Neural cell (in vitro differentiated cells): Measurements from ENCODE around the gene C1orf87. TPM values are rescaled to one million over a fixed set of nuclear protein-coding genes. Genes with fewer than 3 reads are reported as not detected.

Experiments
- H2AFZ ChIP-seq: fragments of 200-600, 300-800 bp; sonication (generic), shearing (Covaris generic); 2 replicates; pipeline ENCODE4 v1.6.0; 2014; ENCODE audit warnings: low read depth, mild to moderate bottlenecking, antibody characterized with exemption, low read length, moderate library complexity
- H3F3A ChIP-seq: fragments of 200-600 bp; shearing (Covaris generic); 2 replicates; pipeline ENCODE4 v1.6.1; 2016; ENCODE audit warnings: mild to moderate bottlenecking, moderate library complexity, mixed read lengths, antibody characterized with exemption, low read length; ENCODE audit not compliant: insufficient read depth, poor library complexity, severe bottlenecking
- H3K27ac ChIP-seq: fragments of 200-600, 300-800 bp; sonication (generic), shearing (Covaris generic); 2 replicates; pipeline ENCODE4 v1.5.1; 2014; ENCODE audit warnings: mild to moderate bottlenecking, low read length, moderate library complexity
- H3K27me3 ChIP-seq: fragments of 300-800, 200-600 bp; sonication (generic), shearing (Covaris generic); 2 replicates; pipeline ENCODE4 v1.6.0; 2014; ENCODE audit warnings: mild to moderate bottlenecking, low read depth, low read length, moderate library complexity; ENCODE audit not compliant: insufficient read depth
- H3K36me3 ChIP-seq: fragments of 300-800, 200-600 bp; sonication (generic), shearing (Covaris generic); 2 replicates; pipeline ENCODE4 v1.5.1; 2014; ENCODE audit warnings: mild to moderate bottlenecking, antibody characterized with exemption, low read length, moderate library complexity; ENCODE audit not compliant: insufficient read depth
- H3K4me2 ChIP-seq: fragments of 300-800, 200-600 bp; sonication (generic), shearing (Covaris generic); 2 replicates; pipeline ENCODE4 v1.6.0; 2014; ENCODE audit warnings: mild to moderate bottlenecking, low read length
- H3K4me3 ChIP-seq: fragments of 300-800, 200-600 bp; sonication (generic), shearing (Covaris generic); 2 replicates; pipeline ENCODE4 v1.5.1; 2014; ENCODE audit warnings: mild to moderate bottlenecking, low read length, moderate library complexity
- H3K79me2 ChIP-seq: fragments of 200-600 bp; shearing (Covaris generic); replicated peaks from 2 replicates; pipeline ENCODE4 v1.6.0; 2014; ENCODE audit warnings: mild to moderate bottlenecking, low read length, moderate library complexity; ENCODE audit not compliant: insufficient read depth
- H3K9ac ChIP-seq: fragments of 300-800, 200-600 bp; sonication (generic), shearing (Covaris generic); 2 replicates; pipeline ENCODE4 v1.6.1; 2016; ENCODE audit warnings: mild to moderate bottlenecking, low read length, mixed read lengths
- H3K9me2 ChIP-seq: fragments of 200-600 bp; shearing (Covaris generic); 2 replicates; pipeline ENCODE4 v1.6.1; 2016; ENCODE audit warnings: mild to moderate bottlenecking, low read length, mixed read lengths; ENCODE audit not compliant: insufficient read depth
- H3K9me3 ChIP-seq: fragments of 200-600, 300-800 bp; sonication (generic), shearing (Covaris generic); 2 replicates; pipeline ENCODE4 v1.6.1; 2016; ENCODE audit warnings: mild to moderate bottlenecking, mixed run types, low read length, moderate library complexity, mixed read lengths
- H4K20me1 ChIP-seq: fragments of 200-600 bp; shearing (Covaris generic); 2 replicates; pipeline ENCODE4 v1.6.1; 2016; ENCODE audit warnings: mild to moderate bottlenecking, mixed run types; ENCODE audit not compliant: insufficient read depth
- EP300 ChIP-seq: fragments of 450-650 bp; conservative IDR thresholded peaks from 2 replicates; pipeline ENCODE4 v1.6.1; 2014; ENCODE audit warnings: antibody characterized with exemption, mild to moderate bottlenecking, moderate library complexity; ENCODE audit not compliant: poor library complexity, severe bottlenecking
- EZH2 ChIP-seq: fragments of 200-600, 300-800 bp; shearing (Covaris generic), sonication (generic); IDR thresholded peaks from 2 replicates; pipeline ENCODE4 v1.6.1; 2014; ENCODE audit warnings: antibody characterized with exemption, low read length, borderline replicate concordance, mild to moderate bottlenecking; ENCODE audit not compliant: insufficient read depth, poor library complexity, severe bottlenecking
- MXI1 ChIP-seq: fragments of 450-650 bp; conservative IDR thresholded peaks from 2 replicates; pipeline ENCODE4 v1.6.1; 2014; ENCODE audit warnings: antibody characterized with exemption, mild to moderate bottlenecking; ENCODE audit not compliant: poor library complexity, severe bottlenecking
- POLR2AphosphoS5 ChIP-seq: IDR thresholded peaks from 2 replicates; pipeline ENCODE4 v1.6.1; 2012
- RAD21 ChIP-seq: fragments of 450-650 bp; conservative IDR thresholded peaks from 2 replicates; pipeline ENCODE4 v1.6.1; 2014; ENCODE audit warnings: antibody characterized with exemption, mild to moderate bottlenecking, moderate library complexity
- SMC3 ChIP-seq: fragments of 450-650 bp; conservative IDR thresholded peaks from 2 replicates; pipeline ENCODE4 v1.6.1; 2014; ENCODE audit warnings: antibody characterized with exemption, mild to moderate bottlenecking, moderate library complexity; ENCODE audit not compliant: poor library complexity
- TAF1 ChIP-seq: IDR thresholded peaks from 2 replicates; pipeline ENCODE4 v1.6.1; 2012; ENCODE audit warnings: low read depth
- polyA plus RNA-seq: library from polyadenylated mRNA; depleted of rRNA; stranded (reverse); fragments of >200 nt; gene quantifications from 2 replicates; pipeline ENCODE4 v1.2.3, GENCODE V29; 2014
- TF ChIP-seq, protein P1 (sequence below): fragments of 450-650 bp; IDR thresholded peaks from 2 replicates; pipeline ENCODE4 v1.5.1; 2014; ENCODE audit warnings: antibody characterized with exemption, mild to moderate bottlenecking, moderate library complexity; ENCODE audit not compliant: poor library complexity, severe bottlenecking
- TF ChIP-seq, protein P2 (sequence below): IDR thresholded peaks from 2 replicates; pipeline ENCODE4 v1.6.1; 2012; ENCODE audit warnings: borderline replicate concordance

Gene C1orf87
- polyA plus RNA-seq, 1 donor from 2014 or later = not detected

GRCh38 chr1:60113028-60113427, 39.5 kb upstream of the C1orf87 start:
- no peak overlapping the region for H2AFZ ChIP-seq
- no peaks in the 10 kb centered on the region for H3K9me2 ChIP-seq
- no peaks in the 10 kb centered on the region for H3K27me3 ChIP-seq
- no peaks in the 10 kb centered on the region for H3F3A ChIP-seq
- H3K9ac ChIP-seq = no peak overlapping the region
- no peaks in the 10 kb centered on the region for H4K20me1 ChIP-seq
- no peak overlapping the region for H3K4me3 ChIP-seq
- no peak overlapping the region for H3K27ac ChIP-seq
- peaks cover 4% of the 10 kb centered on the region for H3K9me3 ChIP-seq
- no peak overlapping the region for H3K4me2 ChIP-seq
- no peaks in the 10 kb centered on the region for H3K79me2 ChIP-seq
- TF ChIP-seq SMC3 (no peak), MXI1 (no peak), EP300 (no peak), POLR2AphosphoS5 (no peak), TAF1 (no peak), RAD21 (no peak), EZH2 (no peak)
- TF ChIP-seq, protein P1, sequence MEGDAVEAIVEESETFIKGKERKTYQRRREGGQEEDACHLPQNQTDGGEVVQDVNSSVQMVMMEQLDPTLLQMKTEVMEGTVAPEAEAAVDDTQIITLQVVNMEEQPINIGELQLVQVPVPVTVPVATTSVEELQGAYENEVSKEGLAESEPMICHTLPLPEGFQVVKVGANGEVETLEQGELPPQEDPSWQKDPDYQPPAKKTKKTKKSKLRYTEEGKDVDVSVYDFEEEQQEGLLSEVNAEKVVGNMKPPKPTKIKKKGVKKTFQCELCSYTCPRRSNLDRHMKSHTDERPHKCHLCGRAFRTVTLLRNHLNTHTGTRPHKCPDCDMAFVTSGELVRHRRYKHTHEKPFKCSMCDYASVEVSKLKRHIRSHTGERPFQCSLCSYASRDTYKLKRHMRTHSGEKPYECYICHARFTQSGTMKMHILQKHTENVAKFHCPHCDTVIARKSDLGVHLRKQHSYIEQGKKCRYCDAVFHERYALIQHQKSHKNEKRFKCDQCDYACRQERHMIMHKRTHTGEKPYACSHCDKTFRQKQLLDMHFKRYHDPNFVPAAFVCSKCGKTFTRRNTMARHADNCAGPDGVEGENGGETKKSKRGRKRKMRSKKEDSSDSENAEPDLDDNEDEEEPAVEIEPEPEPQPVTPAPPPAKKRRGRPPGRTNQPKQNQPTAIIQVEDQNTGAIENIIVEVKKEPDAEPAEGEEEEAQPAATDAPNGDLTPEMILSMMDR = no peak
- TF ChIP-seq, protein P2, sequence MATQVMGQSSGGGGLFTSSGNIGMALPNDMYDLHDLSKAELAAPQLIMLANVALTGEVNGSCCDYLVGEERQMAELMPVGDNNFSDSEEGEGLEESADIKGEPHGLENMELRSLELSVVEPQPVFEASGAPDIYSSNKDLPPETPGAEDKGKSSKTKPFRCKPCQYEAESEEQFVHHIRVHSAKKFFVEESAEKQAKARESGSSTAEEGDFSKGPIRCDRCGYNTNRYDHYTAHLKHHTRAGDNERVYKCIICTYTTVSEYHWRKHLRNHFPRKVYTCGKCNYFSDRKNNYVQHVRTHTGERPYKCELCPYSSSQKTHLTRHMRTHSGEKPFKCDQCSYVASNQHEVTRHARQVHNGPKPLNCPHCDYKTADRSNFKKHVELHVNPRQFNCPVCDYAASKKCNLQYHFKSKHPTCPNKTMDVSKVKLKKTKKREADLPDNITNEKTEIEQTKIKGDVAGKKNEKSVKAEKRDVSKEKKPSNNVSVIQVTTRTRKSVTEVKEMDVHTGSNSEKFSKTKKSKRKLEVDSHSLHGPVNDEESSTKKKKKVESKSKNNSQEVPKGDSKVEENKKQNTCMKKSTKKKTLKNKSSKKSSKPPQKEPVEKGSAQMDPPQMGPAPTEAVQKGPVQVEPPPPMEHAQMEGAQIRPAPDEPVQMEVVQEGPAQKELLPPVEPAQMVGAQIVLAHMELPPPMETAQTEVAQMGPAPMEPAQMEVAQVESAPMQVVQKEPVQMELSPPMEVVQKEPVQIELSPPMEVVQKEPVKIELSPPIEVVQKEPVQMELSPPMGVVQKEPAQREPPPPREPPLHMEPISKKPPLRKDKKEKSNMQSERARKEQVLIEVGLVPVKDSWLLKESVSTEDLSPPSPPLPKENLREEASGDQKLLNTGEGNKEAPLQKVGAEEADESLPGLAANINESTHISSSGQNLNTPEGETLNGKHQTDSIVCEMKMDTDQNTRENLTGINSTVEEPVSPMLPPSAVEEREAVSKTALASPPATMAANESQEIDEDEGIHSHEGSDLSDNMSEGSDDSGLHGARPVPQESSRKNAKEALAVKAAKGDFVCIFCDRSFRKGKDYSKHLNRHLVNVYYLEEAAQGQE = no peak
- H3K36me3 ChIP-seq = no peaks in the 10 kb centered on the region

DNA sequence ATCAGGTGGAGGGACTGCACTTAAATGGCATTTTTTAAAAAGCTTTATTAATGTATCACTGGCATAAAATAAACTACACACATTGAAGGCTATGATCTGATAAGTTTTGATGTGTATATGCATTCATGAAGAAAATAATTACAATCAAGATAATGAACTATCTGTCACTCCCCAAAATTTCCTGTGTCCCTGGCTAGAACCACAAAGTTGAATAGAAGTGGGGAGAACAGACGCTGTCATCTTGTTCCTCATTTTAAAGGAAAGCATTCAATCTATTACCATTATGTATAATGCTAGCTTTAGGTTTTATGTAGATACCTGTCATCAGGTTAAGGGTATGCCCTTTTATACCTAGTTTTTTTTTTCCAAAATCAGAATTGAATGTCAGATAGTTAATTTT, 38.1 kb upstream of the C1orf87 start:
- no peaks in the 10 kb centered on the region for H3K27me3 ChIP-seq
- no peak overlapping the region for H3K9ac ChIP-seq
- no peak overlapping the region for H2AFZ ChIP-seq
- no peaks in the 10 kb centered on the region for H3K79me2 ChIP-seq
- H3K4me2 ChIP-seq = no peak overlapping the region
- no peak for TF ChIP-seq EP300
- no peak for TF ChIP-seq SMC3
- no peak for TF ChIP-seq RAD21
- no peak for TF ChIP-seq EZH2
- no peak for TF ChIP-seq TAF1
- TF ChIP-seq, protein P2 = no peak
- no peak for TF ChIP-seq POLR2AphosphoS5
- no peak for TF ChIP-seq MXI1
- TF ChIP-seq, protein P1 = no peak
- H3K4me3 ChIP-seq = no peak overlapping the region
- no peaks in the 10 kb centered on the region for H3F3A ChIP-seq
- H4K20me1 ChIP-seq = no peaks in the 10 kb centered on the region
- peaks cover 4% of the 10 kb centered on the region for H3K9me3 ChIP-seq
- H3K9me2 ChIP-seq = no peaks in the 10 kb centered on the region
- no peak overlapping the region for H3K27ac ChIP-seq
- H3K36me3 ChIP-seq = no peaks in the 10 kb centered on the region
